ENCODE results near the gene PRF1.
"Not testable (repeated sequence)": the region's sequence is repeated elsewhere in the genome, so short reads cannot be mapped to it uniquely, and the experiment has no call there.

PRF1 gene

GRCh38 chr10:70602665-70603448, at the start of gene PRF1:
Gene PRF1, minus strand, starts transcription at chr10:70602741. Its CDS starts 1,839 bp downstream, at chr10:70600902.
- no peaks in the 10 kb centered on the region for H3K9me3 ChIP-seq (ENCODE audit: control insufficient read depth, insufficient read depth, low read depth, low read length)
- H3K4me3 ChIP-seq (ENCODE audit: low read depth, low read length) = no peak within 1 kb of the TSS
- H3K36me3 ChIP-seq (ENCODE audit: control insufficient read depth, insufficient read depth, low read length) = no peaks in the 10 kb centered on the region
- H3K27me3 ChIP-seq (ENCODE audit: control insufficient read depth, insufficient read depth, low read length) = no peaks in the 10 kb centered on the region
- H3K27ac ChIP-seq (ENCODE audit: low read depth, low read length) = no peak within 1 kb of the TSS
- no peaks in the 10 kb centered on the region for H3K4me1 ChIP-seq (ENCODE audit: control insufficient read depth, insufficient read depth, low read length)
- H3K9ac ChIP-seq (ENCODE audit: low read length) = no peak within 1 kb of the TSS

- no peaks in the 10 kb centered on the region for H3K27me3 ChIP-seq (ENCODE audit: control insufficient read depth, insufficient read depth, low read length)
- no peak overlapping the region for H3K27ac ChIP-seq (ENCODE audit: low read depth, low read length)
- H3K4me1 ChIP-seq (ENCODE audit: control insufficient read depth, insufficient read depth, low read length) = no peaks in the 10 kb centered on the region
- no peak overlapping the region for H3K4me3 ChIP-seq (ENCODE audit: low read depth, low read length)
- peaks cover 64% of the 10 kb centered on the region for H3K9me3 ChIP-seq (ENCODE audit: control insufficient read depth, insufficient read depth, low read depth, low read length)
- H3K9ac ChIP-seq (ENCODE audit: low read length) = no peak overlapping the region
- H3K36me3 ChIP-seq (ENCODE audit: control insufficient read depth, insufficient read depth, low read length) = no peaks in the 10 kb centered on the region
These were observed 49.1 kb upstream of the PRF1 start for GRCh38 chr10:70651661-70652060.

GRCh38 chr10:70650718-70651117, 48.2 kb upstream of the PRF1 start:
- no peak overlapping the region for H3K9ac ChIP-seq (ENCODE audit: low read length)
- no peaks in the 10 kb centered on the region for H3K36me3 ChIP-seq (ENCODE audit: control insufficient read depth, insufficient read depth, low read length)
- H3K27me3 ChIP-seq (ENCODE audit: control insufficient read depth, insufficient read depth, low read length) = no peaks in the 10 kb centered on the region
- no peak overlapping the region for H3K27ac ChIP-seq (ENCODE audit: low read depth, low read length)
- H3K9me3 ChIP-seq (ENCODE audit: control insufficient read depth, insufficient read depth, low read depth, low read length) = peaks cover 64% of the 10 kb centered on the region
- no peak overlapping the region for H3K4me3 ChIP-seq (ENCODE audit: low read depth, low read length)
- no peaks in the 10 kb centered on the region for H3K4me1 ChIP-seq (ENCODE audit: control insufficient read depth, insufficient read depth, low read length)

GRCh38 chr10:70650104-70650503, 47.6 kb upstream of the PRF1 start:
- peaks cover 64% of the 10 kb centered on the region for H3K9me3 ChIP-seq (ENCODE audit: control insufficient read depth, insufficient read depth, low read depth, low read length)
- H3K4me1 ChIP-seq (ENCODE audit: control insufficient read depth, insufficient read depth, low read length) = peaks cover 2% of the 10 kb centered on the region; the same call in 1 of the 2 replicates
- no peak overlapping the region for H3K9ac ChIP-seq (ENCODE audit: low read length)
- no peak overlapping the region for H3K4me3 ChIP-seq (ENCODE audit: low read depth, low read length)
- H3K36me3 ChIP-seq (ENCODE audit: control insufficient read depth, insufficient read depth, low read length) = no peaks in the 10 kb centered on the region
- no peaks in the 10 kb centered on the region for H3K27me3 ChIP-seq (ENCODE audit: control insufficient read depth, insufficient read depth, low read length)
- no peak overlapping the region for H3K27ac ChIP-seq (ENCODE audit: low read depth, low read length)

GRCh38 chr10:70649526-70649925, 47.0 kb upstream of the PRF1 start:
- Histone ChIP-seq H3K27ac (ENCODE audit: low read depth, low read length) (no peak overlapping the region), H3K9ac (ENCODE audit: low read length) (no peak overlapping the region), H3K4me3 (ENCODE audit: low read depth, low read length) (no peak overlapping the region), H3K4me1 (ENCODE audit: control insufficient read depth, insufficient read depth, low read length) (peaks cover 5% of the 10 kb centered on the region; the same call in 1 of the 2 replicates), H3K36me3 (ENCODE audit: control insufficient read depth, insufficient read depth, low read length) (no peaks in the 10 kb centered on the region), H3K27me3 (ENCODE audit: control insufficient read depth, insufficient read depth, low read length) (no peaks in the 10 kb centered on the region), H3K9me3 (ENCODE audit: control insufficient read depth, insufficient read depth, low read depth, low read length) (peaks cover 64% of the 10 kb centered on the region)

DNA sequence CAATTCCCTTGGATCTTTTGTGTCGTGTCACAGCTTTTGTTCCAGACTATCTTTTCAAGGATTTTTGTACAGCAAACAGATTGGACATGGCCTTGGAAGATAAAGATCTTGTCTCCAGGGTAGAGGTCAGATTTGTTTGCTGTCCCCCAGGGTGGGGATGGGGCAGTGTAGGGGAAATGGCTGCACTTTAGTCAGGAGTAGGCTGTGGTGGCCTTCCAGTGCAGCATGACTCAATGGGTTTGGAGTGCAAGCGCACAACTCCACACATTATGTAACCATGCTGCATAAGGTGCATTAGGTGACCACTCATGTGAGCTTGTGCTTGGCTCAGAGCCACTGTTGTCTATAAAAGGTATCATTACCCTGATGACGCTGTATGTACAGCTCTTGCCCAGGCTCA, 45.9 kb upstream of the PRF1 start:
- Histone ChIP-seq H3K9ac (ENCODE audit: low read length) (no peak overlapping the region), H3K9me3 (ENCODE audit: control insufficient read depth, insufficient read depth, low read depth, low read length) (peaks cover 60% of the 10 kb centered on the region), H3K36me3 (ENCODE audit: control insufficient read depth, insufficient read depth, low read length) (no peaks in the 10 kb centered on the region), H3K27me3 (ENCODE audit: control insufficient read depth, insufficient read depth, low read length) (no peaks in the 10 kb centered on the region), H3K27ac (ENCODE audit: low read depth, low read length) (no peak overlapping the region), H3K4me3 (ENCODE audit: low read depth, low read length) (no peak overlapping the region), H3K4me1 (ENCODE audit: control insufficient read depth, insufficient read depth, low read length) (peaks cover 5% of the 10 kb centered on the region; the same call in 1 of the 2 replicates)

GRCh38 chr10:70647086-70647485, 44.5 kb upstream of the PRF1 start:
- H3K9ac ChIP-seq (ENCODE audit: low read length) = no peak overlapping the region
- H3K36me3 ChIP-seq (ENCODE audit: control insufficient read depth, insufficient read depth, low read length) = no peaks in the 10 kb centered on the region
- no peak overlapping the region for H3K4me3 ChIP-seq (ENCODE audit: low read depth, low read length)
- H3K27ac ChIP-seq (ENCODE audit: low read depth, low read length) = no peak overlapping the region
- peaks cover 5% of the 10 kb centered on the region; the same call in 1 of the 2 replicates for H3K4me1 ChIP-seq (ENCODE audit: control insufficient read depth, insufficient read depth, low read length)
- H3K27me3 ChIP-seq (ENCODE audit: control insufficient read depth, insufficient read depth, low read length) = no peaks in the 10 kb centered on the region
- peaks cover 48% of the 10 kb centered on the region for H3K9me3 ChIP-seq (ENCODE audit: control insufficient read depth, insufficient read depth, low read depth, low read length)

GRCh38 chr10:70644959-70645358, 42.4 kb upstream of the PRF1 start:
- H3K4me3 ChIP-seq (ENCODE audit: low read depth, low read length); H3K9ac ChIP-seq (ENCODE audit: low read length); H3K4me1 ChIP-seq (ENCODE audit: control insufficient read depth, insufficient read depth, low read length); H3K36me3 ChIP-seq (ENCODE audit: control insufficient read depth, insufficient read depth, low read length); H3K27me3 ChIP-seq (ENCODE audit: control insufficient read depth, insufficient read depth, low read length); H3K27ac ChIP-seq (ENCODE audit: low read depth, low read length): not testable (repeated sequence)
- H3K9me3 ChIP-seq (ENCODE audit: control insufficient read depth, insufficient read depth, low read depth, low read length) = peaks cover 27% of the 10 kb centered on the region

GRCh38 chr10:70643272-70643671, 40.7 kb upstream of the PRF1 start:
- peaks cover 10% of the 10 kb centered on the region for H3K9me3 ChIP-seq (ENCODE audit: control insufficient read depth, insufficient read depth, low read depth, low read length)
- not testable (repeated sequence) for H3K27me3 ChIP-seq (ENCODE audit: control insufficient read depth, insufficient read depth, low read length); H3K4me3 ChIP-seq (ENCODE audit: low read depth, low read length); H3K4me1 ChIP-seq (ENCODE audit: control insufficient read depth, insufficient read depth, low read length); H3K9ac ChIP-seq (ENCODE audit: low read length); H3K36me3 ChIP-seq (ENCODE audit: control insufficient read depth, insufficient read depth, low read length); H3K27ac ChIP-seq (ENCODE audit: low read depth, low read length)

- H3K27ac ChIP-seq (ENCODE audit: low read depth, low read length); H3K9ac ChIP-seq (ENCODE audit: low read length); H3K4me3 ChIP-seq (ENCODE audit: low read depth, low read length); H3K27me3 ChIP-seq (ENCODE audit: control insufficient read depth, insufficient read depth, low read length); H3K4me1 ChIP-seq (ENCODE audit: control insufficient read depth, insufficient read depth, low read length); H3K36me3 ChIP-seq (ENCODE audit: control insufficient read depth, insufficient read depth, low read length); H3K9me3 ChIP-seq (ENCODE audit: control insufficient read depth, insufficient read depth, low read depth, low read length): not testable (repeated sequence)
These were observed 37.3 kb upstream of the PRF1 start for GRCh38 chr10:70639640-70640383.

DNA sequence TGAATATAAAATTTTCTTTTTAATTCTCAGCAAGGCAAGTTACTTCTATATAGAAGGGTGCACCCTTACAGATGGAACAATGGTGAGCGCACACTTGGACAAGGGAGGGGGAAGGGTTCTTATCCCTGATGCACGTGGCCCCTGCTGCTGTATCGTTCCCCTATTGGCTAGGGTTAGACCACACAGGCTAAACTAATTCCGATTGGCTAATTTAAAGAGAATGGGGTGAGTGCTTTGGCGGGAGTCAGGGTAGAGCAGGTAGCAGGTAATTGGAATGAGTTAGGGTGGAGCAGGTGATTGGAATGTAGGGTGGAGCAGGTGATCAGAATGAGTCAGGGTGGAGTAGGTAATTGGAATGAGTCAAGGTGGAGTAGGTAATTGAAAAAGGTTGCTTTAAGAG, 32.0 kb upstream of the PRF1 start:
- H3K27ac ChIP-seq (ENCODE audit: low read depth, low read length); H3K4me3 ChIP-seq (ENCODE audit: low read depth, low read length); H3K9ac ChIP-seq (ENCODE audit: low read length); H3K4me1 ChIP-seq (ENCODE audit: control insufficient read depth, insufficient read depth, low read length); H3K27me3 ChIP-seq (ENCODE audit: control insufficient read depth, insufficient read depth, low read length); H3K36me3 ChIP-seq (ENCODE audit: control insufficient read depth, insufficient read depth, low read length): not testable (repeated sequence)
- H3K9me3 ChIP-seq (ENCODE audit: control insufficient read depth, insufficient read depth, low read depth, low read length) = peaks cover 20% of the 10 kb centered on the region; the same call in 1 of the 2 replicates

Measured in HUES6 (cell line).